GM10266 (cell line): ENCODE measurements around the gene THSD7A.

Experiments used
- DNase-seq: peaks from one replicate; pipeline ENCODE4 v3.0.0; 2012; ENCODE audit errors: extremely low spot score
- CTCF ChIP-seq: IDR thresholded peaks from 2 replicates; pipeline ENCODE4 v1.5.1; 2012; ENCODE audit warnings: mild to moderate bottlenecking, low read depth; ENCODE audit not compliant: control insufficient read depth, insufficient read depth; ENCODE audit errors: missing control alignments

Gene THSD7A

GRCh38 chr7:11786186-11786585 is 45.8 kb downstream of the THSD7A start:
- no peak for DNase-seq
- TF ChIP-seq CTCF, result no peak

GRCh38 chr7:11784769-11785536 is 47.0 kb downstream of the THSD7A start:
- no peak for TF ChIP-seq CTCF
- no peak for DNase-seq

GRCh38 chr7:11779864-11780674 is 51.9 kb downstream of the THSD7A start:
- no peak for DNase-seq
- TF ChIP-seq CTCF, result no peak

- no peak for TF ChIP-seq CTCF
- DNase-seq, result no peak
These were observed 56.0 kb downstream of the THSD7A start for GRCh38 chr7:11776039-11776438.

GRCh38 chr7:11775401-11775800 is 56.6 kb downstream of the THSD7A start:
- no peak for DNase-seq
- TF ChIP-seq CTCF, result no peak

- DNase-seq, result no peak
- no peak for TF ChIP-seq CTCF
These were observed 63.7 kb downstream of the THSD7A start for GRCh38 chr7:11768263-11768662.

GRCh38 chr7:11767148-11767547 is 64.8 kb downstream of the THSD7A start:
- TF ChIP-seq CTCF, result no peak
- no peak for DNase-seq
